GM12878 (cell line): ENCODE measurements around the gene GBGT1. TPM values are rescaled to one million over a fixed set of nuclear protein-coding genes. Genes with fewer than 3 reads are reported as not detected.
A peak's percentile ranks its signal among the peaks of the same experiment; 100 is the strongest.

Experiments used
- ATF2 ChIP-seq: IDR thresholded peaks from 2 replicates; pipeline ENCODE4 v1.6.1; 2012; ENCODE audit warnings: low read length, inconsistent platforms
- ATF3 ChIP-seq: IDR thresholded peaks from 2 replicates; pipeline ENCODE4 v1.6.1; 2011; ENCODE audit warnings: low read depth, mild to moderate bottlenecking, low read length, moderate library complexity, borderline replicate concordance; ENCODE audit errors: extremely low read depth
- BACH1 ChIP-seq: fragments of 450-650 bp; IDR thresholded peaks from 2 replicates; pipeline ENCODE4 v1.6.1; 2017; ENCODE audit warnings: mild to moderate bottlenecking, borderline replicate concordance
- CBX3 ChIP-seq: fragments of 200-600 bp; sonication (generic); IDR thresholded peaks from 2 replicates; pipeline ENCODE4 v1.6.1; 2016; ENCODE audit warnings: low read depth, borderline replicate concordance
- CUX1 ChIP-seq: IDR thresholded peaks from 2 replicates; pipeline ENCODE4 v1.6.1; 2012; ENCODE audit warnings: improper control_type of control experiment, low read depth, low read length; ENCODE audit not compliant: insufficient replicate concordance
- FOXK2 ChIP-seq: fragments of 450-650 bp; IDR thresholded peaks from 2 replicates; pipeline ENCODE4 v1.6.1; 2017; ENCODE audit warnings: mild to moderate bottlenecking, moderate library complexity
- FOXM1 ChIP-seq: IDR thresholded peaks from 2 replicates; pipeline ENCODE4 v1.6.1; 2012; ENCODE audit warnings: low read depth, mild to moderate bottlenecking, inconsistent platforms, low read length, moderate library complexity
- HSF1 ChIP-seq: fragments of 150-350 bp; IDR thresholded peaks from 2 replicates; pipeline ENCODE4 v1.6.1; 2014; ENCODE audit warnings: mild to moderate bottlenecking, low read depth, low read length
- IKZF1 ChIP-seq: fragments of 450-650 bp; conservative IDR thresholded peaks from 2 replicates; pipeline ENCODE4 v1.6.1; 2017; ENCODE audit warnings: antibody characterized with exemption, mild to moderate bottlenecking
- MTA2 ChIP-seq: fragments of 450-650 bp; IDR thresholded peaks from 2 replicates; pipeline ENCODE4 v1.6.1; 2016; ENCODE audit warnings: low read depth, mild to moderate bottlenecking, moderate library complexity
- PKNOX1 ChIP-seq: fragments of 450-650 bp; IDR thresholded peaks from 2 replicates; pipeline ENCODE4 v1.6.1; 2016; ENCODE audit warnings: mild to moderate bottlenecking
- SKIL ChIP-seq: fragments of 450-650 bp; IDR thresholded peaks from 2 replicates; pipeline ENCODE4 v1.6.1; 2017; ENCODE audit warnings: mild to moderate bottlenecking, low read depth, inconsistent platforms; ENCODE audit not compliant: poor library complexity, severe bottlenecking
- SMARCA5 ChIP-seq: fragments of 450-650 bp; IDR thresholded peaks from 2 replicates; pipeline ENCODE4 v1.6.1; 2017; ENCODE audit warnings: mild to moderate bottlenecking
- SMC3 ChIP-seq: IDR thresholded peaks from 2 replicates; pipeline ENCODE4 v1.6.1; 2011; ENCODE audit warnings: low read length, improper control_type of control experiment, borderline replicate concordance
- SPI1 ChIP-seq: IDR thresholded peaks from 2 replicates; pipeline ENCODE4 v1.6.1; 2011; ENCODE audit warnings: low read depth, mild to moderate bottlenecking, low read length, moderate library complexity, borderline replicate concordance; ENCODE audit not compliant: insufficient read depth
- STAT1 ChIP-seq: fragments of 450-650 bp; conservative IDR thresholded peaks from 2 replicates; pipeline ENCODE4 v1.6.1; 2014; ENCODE audit warnings: antibody characterized with exemption, mild to moderate bottlenecking
- ZNF217 ChIP-seq: fragments of 450-650 bp; IDR thresholded peaks from 2 replicates; pipeline ENCODE4 v1.6.1; 2017; ENCODE audit warnings: antibody characterized with exemption, mild to moderate bottlenecking
- polyA plus RNA-seq, 11 experiments: library from polyadenylated mRNA; depleted of rRNA in 4 of 11; unstranded in 6 of 11; stranded (reverse) in 5 of 11; fragments of >200 nt; fragmentation: Nextera tagmentation in 4 of 11; fragmentation: Illumina TruSeq in 1 of 11; extraction: Ambion mirVana in 4 of 11; extraction: Trizol in 1 of 11; gene quantifications; 1 replicate in 1 of 11; 2 replicates in 10 of 11; pipeline versions ENCODE4 v1.2.1 to v1.2.3, GENCODE V29; 2011 to 2016; ENCODE audit warnings: inconsistent platforms in 2 of 11, missing spikeins in 2 of 11, low read depth in 1 of 11
- total RNA-seq, 4 experiments: library from RNA; depleted of rRNA in 3 of 4; stranded (reverse); fragments of >200 nt in 3 of 4; fragmentation: Illumina TruSeq in 1 of 4; extraction: Trizol in 1 of 4; gene quantifications; 2 replicates each; pipeline versions ENCODE4 v1.2.1 to v1.2.3, GENCODE V29; 2013 to 2021

GBGT1 gene
- total and polyA plus RNA-seq, 10 of the 15 experiments (the other 5 are each of a cell fraction or from before 2014, with no cell fraction given) = 0.08 to 1.9 (median 0.49) TPM

GRCh38 chr9:133147412-133148198, 16.1 kb downstream of the GBGT1 start (continued):
- TF ChIP-seq MTA2 = no peak
- no peak for TF ChIP-seq HSF1
- no peak for TF ChIP-seq PKNOX1
- TF ChIP-seq ATF3 = no peak
- TF ChIP-seq CBX3 = no peak
- TF ChIP-seq IKZF1 = peak; percentile 17; the same call in 1 of the 2 replicates
- TF ChIP-seq SPI1 = no peak
- TF ChIP-seq SMARCA5 = peak; percentile 45; the same call in 1 of the 2 replicates
- TF ChIP-seq ZNF217 = no peak
- TF ChIP-seq SKIL = no peak
- no peak for TF ChIP-seq STAT1
- no peak for TF ChIP-seq ATF2
- no peak for TF ChIP-seq BACH1
- no peak for TF ChIP-seq CUX1
- TF ChIP-seq FOXM1 = no peak
- no peak for TF ChIP-seq FOXK2
- peak; percentile 74 for TF ChIP-seq SMC3
